ENCODE data around the gene CFAP92.

The CFAP92 gene

GRCh38 chr3:129007792-129008191 lies 13.9 kb upstream of the CFAP92 start:
- DNase-seq (ENCODE audit: low read depth in 3 of 3): no peak

GRCh38 chr3:129006864-129007263 lies 13.0 kb upstream of the CFAP92 start:
- DNase-seq (ENCODE audit: low read depth in 3 of 3): no peak

DNA sequence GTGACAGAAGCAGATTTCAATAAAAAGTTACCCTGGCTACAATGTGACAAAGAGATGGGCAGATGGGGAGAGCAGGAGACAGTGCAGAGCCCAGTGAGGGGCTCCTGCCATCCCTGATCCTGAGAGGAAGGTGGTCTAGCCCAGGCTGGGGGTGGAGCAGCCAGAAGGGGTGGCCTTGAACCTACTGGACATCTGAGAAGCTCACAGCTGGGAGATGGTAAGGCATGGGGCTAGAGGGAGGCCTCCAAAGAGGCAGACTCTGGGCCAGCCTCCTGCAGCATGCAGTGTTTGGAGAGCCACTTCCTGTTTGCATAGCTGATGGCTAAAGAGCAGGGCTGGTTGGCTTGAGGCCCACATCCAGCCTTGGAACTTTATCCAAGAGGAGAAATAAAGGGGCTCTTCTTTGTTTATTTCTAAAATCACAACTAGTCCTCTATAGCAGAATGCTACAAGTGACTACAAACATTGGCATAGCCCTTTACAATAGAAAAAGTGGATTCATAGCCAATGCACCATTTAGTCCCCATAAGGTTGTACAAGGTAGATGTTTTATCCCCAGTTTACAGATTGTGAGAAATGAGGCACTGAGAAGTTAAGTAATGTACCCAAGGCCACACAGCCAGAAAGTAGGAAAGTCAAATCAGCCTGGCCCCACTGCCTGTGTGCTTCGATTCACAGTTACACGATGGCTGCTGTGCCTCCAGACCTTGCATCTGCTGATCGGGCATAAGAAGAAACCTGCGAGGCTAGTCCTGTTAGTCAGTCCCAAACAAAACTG lies 11.8 kb upstream of the CFAP92 start:
- no peak for DNase-seq (ENCODE audit: low read depth in 3 of 3)

- no peak for DNase-seq (ENCODE audit: low read depth in 3 of 3)
These were observed 10.9 kb upstream of the CFAP92 start for GRCh38 chr3:129004639-129005295.

DNA sequence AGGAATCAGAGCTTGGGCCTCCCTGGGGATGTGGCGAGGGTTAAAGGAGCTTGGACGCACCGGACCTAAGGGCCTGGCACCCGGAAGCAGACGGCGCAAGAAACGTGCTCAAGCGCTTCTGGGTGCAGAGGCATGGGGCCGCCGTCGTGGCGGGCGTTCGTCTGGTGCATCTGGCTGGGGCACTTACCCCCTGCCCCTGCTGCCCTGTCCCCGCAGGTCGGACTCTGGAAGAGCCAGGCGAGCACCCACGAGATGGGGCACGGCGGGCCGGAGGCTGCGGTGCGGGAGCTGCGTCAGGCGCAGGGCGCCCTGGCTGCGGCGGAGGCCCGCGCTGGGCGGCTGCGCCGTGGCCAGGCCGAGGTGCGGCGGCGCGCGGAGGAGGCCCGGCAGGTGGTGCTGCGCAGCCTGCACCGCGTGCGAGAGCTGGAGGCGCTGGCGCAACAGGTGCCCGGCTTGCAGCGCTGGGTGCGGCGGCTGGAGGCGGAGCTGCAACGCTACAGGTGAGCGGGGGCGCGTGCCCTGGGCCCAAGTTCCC lies 9.8 kb upstream of the CFAP92 start:
- peak in 1 of 3 experiments; percentile 21 for DNase-seq (ENCODE audit: low read depth in 3 of 3)

DNA sequence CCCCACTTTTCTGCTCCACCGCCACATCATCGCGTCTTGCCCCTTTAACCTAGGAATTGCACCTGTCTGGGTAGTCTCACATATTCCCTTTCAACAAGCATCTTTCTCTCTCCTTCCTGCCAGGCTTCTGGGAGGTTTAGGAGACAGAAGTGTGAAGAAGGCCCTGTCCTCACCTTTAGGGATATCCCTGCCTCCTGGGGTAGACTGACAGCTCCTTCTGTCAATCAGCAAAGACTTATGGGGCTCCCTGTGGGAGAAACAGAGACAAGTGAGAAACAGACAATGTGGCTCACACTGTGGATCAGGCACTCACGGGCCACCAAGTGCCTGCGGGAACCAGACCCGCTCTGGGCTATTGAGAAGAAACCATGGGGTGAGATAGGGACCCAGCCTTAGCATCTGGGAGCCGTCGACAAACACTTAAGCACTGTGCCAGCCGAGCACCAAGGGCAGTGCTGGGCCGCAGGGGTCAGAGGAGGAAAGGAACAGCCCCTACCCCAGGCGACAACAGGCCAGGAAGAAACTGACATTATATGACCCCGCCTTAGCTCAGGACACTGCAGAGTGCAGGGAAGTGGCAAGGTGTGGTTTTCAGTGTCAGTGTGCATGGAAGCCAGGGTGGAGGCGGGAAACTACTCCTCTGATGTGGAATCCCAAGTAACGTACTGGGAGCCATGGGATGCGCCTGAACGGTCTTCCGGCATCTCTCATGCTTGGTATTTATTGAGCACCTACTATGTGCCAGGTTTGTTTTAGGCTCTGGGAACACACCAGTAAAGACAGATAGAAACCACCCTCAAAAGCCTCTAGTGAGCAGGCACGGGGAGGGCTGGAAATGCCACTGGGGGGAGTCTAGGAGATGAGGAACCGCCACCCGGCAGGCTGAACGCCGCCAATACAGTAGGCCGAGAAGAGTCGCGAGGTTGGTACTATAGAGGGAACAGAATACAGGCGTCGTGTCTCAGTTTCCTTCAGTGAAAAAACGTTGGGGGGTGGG lies 9.0 kb upstream of the CFAP92 start:
- no peak for DNase-seq (ENCODE audit: low read depth in 3 of 3)

- no peak for DNase-seq (ENCODE audit: low read depth in 3 of 3)
These were observed 8.1 kb upstream of the CFAP92 start for GRCh38 chr3:129001806-129002572.

- DNase-seq (ENCODE audit: low read depth in 3 of 3): no peak
These were observed 7.4 kb upstream of the CFAP92 start, which contains the start of gene EFCC1 for GRCh38 chr3:129001101-129001805. Gene EFCC1 (plus strand): TSS chr3:129001304. CDS start chr3:129001629, 325 bp downstream.

GRCh38 chr3:129000742-129001100 lies 6.8 kb upstream of the CFAP92 start:
- DNase-seq (ENCODE audit: low read depth in 3 of 3): no peak

DNA sequence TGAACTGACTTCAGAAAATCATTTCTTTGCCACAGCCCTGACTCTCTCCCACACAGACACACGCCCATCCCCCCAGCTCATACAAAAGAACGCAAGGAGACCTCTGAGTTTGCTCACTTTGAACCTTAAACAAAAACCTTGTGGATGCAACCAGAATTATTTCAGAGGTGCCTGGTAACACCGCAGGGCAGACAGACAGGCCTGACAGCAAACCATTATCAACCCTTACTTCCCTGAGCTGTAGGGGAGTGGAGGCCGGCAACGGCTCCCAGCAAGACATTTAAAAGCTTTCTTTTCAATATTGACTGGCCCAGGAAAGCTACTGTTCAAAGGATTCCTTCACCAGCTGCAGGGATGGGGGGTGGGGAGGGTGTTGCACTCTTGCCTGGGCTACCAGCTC lies 5.2 kb upstream of the CFAP92 start:
- no peak for DNase-seq (ENCODE audit: low read depth in 3 of 3)

DNA sequence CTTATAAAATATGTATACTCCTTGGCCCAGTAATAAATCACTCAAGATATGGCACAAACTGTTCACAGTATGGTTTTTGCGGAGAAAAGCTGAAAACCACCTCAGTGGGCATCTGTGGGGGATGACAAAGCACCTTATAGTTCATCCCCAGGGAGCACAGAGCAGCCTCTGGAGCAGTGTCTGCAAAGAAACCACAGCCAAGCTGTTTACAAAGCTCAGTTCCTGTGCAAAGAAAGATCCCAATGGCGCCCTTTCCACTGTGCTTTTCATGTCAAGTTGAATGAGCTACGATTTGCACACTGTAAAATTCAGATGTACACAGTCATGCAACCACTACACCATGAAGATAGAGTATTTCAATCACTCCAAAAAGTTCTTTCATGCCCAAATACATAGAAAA lies 4.7 kb upstream of the CFAP92 start:
- DNase-seq (ENCODE audit: low read depth in 3 of 3): no peak

DNA sequence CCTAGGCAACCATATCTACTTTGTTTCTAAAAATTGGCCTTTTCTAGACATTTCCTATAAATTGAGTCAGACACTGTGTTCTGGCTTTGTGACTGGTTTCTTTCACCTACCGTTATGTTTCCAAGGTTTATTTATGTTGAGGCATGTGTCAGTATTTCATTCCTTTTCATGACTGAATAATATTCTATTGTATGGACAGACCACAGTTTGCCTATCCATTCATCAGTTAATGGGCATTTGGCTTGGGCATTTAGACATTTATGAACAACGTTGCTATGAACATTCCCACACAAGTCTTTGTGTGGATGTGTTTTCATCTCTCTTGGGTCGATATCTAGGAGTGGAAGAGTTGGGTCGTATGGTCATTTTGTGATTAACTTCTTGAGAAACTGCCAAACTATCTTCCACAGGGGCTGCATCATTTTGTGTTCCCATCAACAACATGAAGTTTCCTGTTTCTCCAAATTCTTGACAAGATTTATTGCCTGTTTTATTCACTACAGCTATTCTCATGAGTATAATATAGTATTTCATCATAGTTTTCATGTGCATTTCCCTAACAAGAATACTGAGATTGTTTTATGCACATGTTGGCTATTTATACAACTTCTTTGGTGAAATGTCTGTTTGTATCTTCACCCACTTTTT lies 3.7 kb upstream of the CFAP92 start:
- no peak for DNase-seq (ENCODE audit: low read depth in 3 of 3)

- DNase-seq (ENCODE audit: low read depth in 3 of 3): no peak
These were observed 2.9 kb upstream of the CFAP92 start for GRCh38 chr3:128996726-128997125.

GRCh38 chr3:128996200-128996599 lies 2.3 kb upstream of the CFAP92 start:
- DNase-seq (ENCODE audit: low read depth in 3 of 3): no peak

DNA sequence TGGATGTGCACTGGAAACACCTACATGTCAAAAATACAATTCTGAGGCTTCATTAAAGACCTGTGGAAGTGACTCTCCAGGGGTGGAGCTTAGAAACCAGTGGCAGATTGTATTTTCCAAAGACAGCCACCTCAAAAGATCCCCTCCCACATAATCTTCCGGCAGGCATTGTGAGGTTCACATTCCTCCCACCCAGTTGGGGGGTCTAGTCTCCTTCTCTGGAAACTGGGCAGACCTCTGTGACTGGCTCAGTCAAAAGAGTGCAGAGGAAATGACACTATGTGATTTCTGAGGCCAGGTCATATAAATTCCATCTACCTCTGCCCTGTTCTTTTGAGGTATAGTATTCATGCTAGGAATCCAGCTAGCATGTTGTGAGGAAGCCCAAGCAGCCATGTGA lies 1.9 kb upstream of the CFAP92 start:
- DNase-seq (ENCODE audit: low read depth in 3 of 3): no peak

DNA sequence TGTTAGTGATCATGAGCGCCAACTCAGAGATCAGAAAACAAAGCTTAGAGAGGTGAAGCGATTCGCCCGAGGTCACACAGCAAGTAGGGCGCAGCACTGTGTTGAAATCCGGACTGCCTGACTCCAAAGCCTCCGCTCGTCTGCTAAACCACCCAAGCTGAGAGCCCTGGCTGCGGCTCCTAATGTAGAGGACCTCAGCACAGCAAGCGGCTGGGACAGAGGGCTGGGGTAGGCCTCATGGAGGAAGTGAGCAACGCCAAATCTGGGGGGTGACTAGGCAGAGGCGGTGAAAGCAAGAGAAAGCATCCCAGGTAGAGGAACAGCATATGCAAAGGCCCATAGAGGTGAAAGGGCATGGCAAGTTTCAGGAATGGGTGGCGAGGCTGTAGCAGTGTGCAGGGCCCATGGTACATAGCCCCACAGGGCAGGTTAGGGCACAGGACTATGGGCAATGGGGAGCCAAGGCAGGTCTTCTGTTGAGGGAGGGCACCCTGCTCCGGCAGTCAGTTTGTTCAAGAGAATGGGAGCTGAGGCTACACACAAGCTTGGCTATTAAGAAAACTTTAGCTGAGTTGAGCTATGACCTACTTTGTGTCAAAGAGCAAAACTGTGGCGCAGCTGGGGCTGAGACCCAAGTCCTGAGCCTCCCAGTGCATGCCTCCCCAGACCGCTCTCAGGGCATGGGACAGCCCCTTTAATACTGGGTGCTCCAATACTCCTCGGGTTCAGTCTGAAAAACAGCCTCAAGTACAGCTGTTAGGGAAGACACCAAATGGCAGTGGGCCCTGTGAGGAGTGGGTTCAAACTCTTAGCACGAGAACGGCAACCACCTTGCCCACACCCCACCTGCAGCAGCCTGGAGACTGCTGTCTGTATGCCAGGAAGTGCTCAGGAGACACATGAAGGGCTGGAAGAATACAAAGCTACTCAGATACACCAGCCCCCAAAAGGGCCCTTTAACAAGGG lies 988 bp upstream of the CFAP92 start:
- DNase-seq (ENCODE audit: low read depth in 3 of 3): no peak

DNA sequence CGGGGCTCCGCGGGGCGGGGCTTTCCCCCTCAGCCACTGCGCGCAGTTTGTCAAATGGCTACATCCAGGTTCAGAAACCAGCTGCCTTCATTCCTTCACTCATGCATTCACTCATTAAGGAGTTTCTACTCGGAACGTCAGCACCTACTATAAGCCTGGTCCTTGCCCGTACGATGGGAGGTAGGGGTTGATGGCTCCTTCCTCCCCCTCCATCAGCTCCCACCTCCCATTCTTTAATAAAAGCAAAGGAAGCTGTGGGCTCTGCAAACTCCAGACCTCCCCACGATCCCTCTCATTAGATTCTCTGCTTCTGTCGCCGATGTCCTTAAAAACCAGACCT lies 267 bp upstream of the CFAP92 start:
- DNase-seq (ENCODE audit: low read depth in 3 of 3): no peak

GRCh38 chr3:128992926-128993460 lies 883 bp downstream of the CFAP92 start:
- no peak for DNase-seq (ENCODE audit: low read depth in 3 of 3)
